ENCODE results near the gene SNX7. TPM values are rescaled to one million over a fixed set of nuclear protein-coding genes. Genes with fewer than 3 reads are reported as not detected.

SNX7 gene
- 0.27 TPM for total RNA-seq (2013)
- polyA plus RNA-seq (1 to 10 TPM in 1 of 3 donors, under 1 TPM in 2; 0.04 to 3.9 (median 0.15) TPM), polyA minus RNA-seq (not detected in 2 replicates), total RNA-seq (0 to 2.4 (median 0.17) reads per million in 11 experiments)

GRCh38 chr1:98661544-98662355 lies at the start of gene SNX7:
SNX7 (plus strand) TSS chr1:98661721; CDS start chr1:98661732, 11 bp downstream.
- peaks cover 38 to 46% of the 10 kb centered on the region in 2 donors for H3K27me3 ChIP-seq (ENCODE audit: control insufficient read depth in 2 of 2, insufficient read depth in 2 of 2, low read length in 2 of 2)
- H3K4me3 ChIP-seq (replicated peaks in 1 of 3; ENCODE audit: low read depth in 2 of 3, low read length in 3 of 3): peak within 1 kb of the TSS; percentile 21 to 74 (median 46)

More at GRCh38 chr1:98661544-98662355, at the start of gene SNX7:
- H3K36me3 Mint-ChIP-seq: peaks cover 2 to 9% of the 10 kb centered on the region in 2 donors
- H3K36me3 ChIP-seq (replicated peaks in 1 of 2; ENCODE audit: control insufficient read depth in 1 of 2, insufficient read depth in 2 of 2, low read length in 2 of 2): no peaks in the 10 kb centered on the region
- H3K9ac ChIP-seq (ENCODE audit: insufficient read depth, low read length, poor library complexity, severe bottlenecking): peak within 1 kb of the TSS; percentile 40
- H3K4me2 ChIP-seq (replicated peaks; ENCODE audit: extremely low read depth, low read length, poor library complexity, severe bottlenecking): peak within 1 kb of the TSS; percentile 79
- H3K9me3 Mint-ChIP-seq: peaks cover 0 to 13% (median 4%) of the 10 kb centered on the region in 7 donors
- no peak within 1 kb of the TSS for H3K27ac ChIP-seq (ENCODE audit: low read depth in 1 of 2, low read length in 2 of 2)
- H4K20me1 ChIP-seq (ENCODE audit: insufficient read depth, low read length): no peaks in the 10 kb centered on the region
- H3K4me3 Mint-ChIP-seq: peak within 1 kb of the TSS; percentile 91 to 99
- H3K4me1 Mint-ChIP-seq: peaks cover 17% of the 10 kb centered on the region
- H2AFZ ChIP-seq (ENCODE audit: insufficient read depth, low read depth, low read length, poor library complexity, severe bottlenecking): peak within 1 kb of the TSS; percentile 68
- H3K27me3 Mint-ChIP-seq (ENCODE audit: low read depth in 3 of 3): peaks cover 42 to 55% (median 42%) of the 10 kb centered on the region in 3 donors
- peak within 1 kb of the TSS in 2 of 7 donors; percentile 38 to 57 for H3K27ac Mint-ChIP-seq
- DNase-seq: peak in 1 of 3 donors; percentile 8
- peaks cover 5 to 14% of the 10 kb centered on the region in 2 donors for H3K4me1 ChIP-seq (ENCODE audit: control insufficient read depth in 1 of 2, insufficient read depth in 2 of 2, low read length in 2 of 2)
- intact Hi-C loops (cut with micrococcal nuclease): no loop called here
- no peaks in the 10 kb centered on the region for H3K9me3 ChIP-seq (replicated peaks in 1 of 2; ENCODE audit: control insufficient read depth in 1 of 2, insufficient read depth in 1 of 2, low read length in 2 of 2)
- no peak for TF ChIP-seq CTCF (IDR thresholded peaks at IDR 0.05)
- under 1% methylated on average over 62 of the region's 80 CpGs for WGBS (ENCODE audit: insufficient coverage)
- no peaks in the 10 kb centered on the region for H3K79me2 ChIP-seq (ENCODE audit: insufficient read depth, low read length)
